ENCODE measurements around the gene PALS2. TPM values are rescaled to one million over a fixed set of nuclear protein-coding genes. Genes with fewer than 3 reads are reported as not detected.
A peak's percentile ranks its signal among the peaks of the same experiment; 100 is the strongest.

The PALS2 gene
- total RNA-seq, 1 donor from 2014 or later, result 18.9 TPM

- no peak for DNase-seq (ENCODE audit: extremely low spot score in 2 of 2)
- TF ChIP-seq POLR2AphosphoS5 (IDR thresholded peaks at IDR 0.05; ENCODE audit: insufficient read depth in 1 of 2, low read depth in 1 of 2) (no peak), POLR2A (IDR thresholded peaks at IDR 0.05) (no peak), CTCF (IDR thresholded peaks at IDR 0.05) (no peak)
- Histone ChIP-seq H3K9me3 (no peaks in the 10 kb centered on the region), H3K4me1 (no peaks in the 10 kb centered on the region), H3K27ac (no peak overlapping the region), H3K36me3 (no peaks in the 10 kb centered on the region), H3K27me3 (no peaks in the 10 kb centered on the region), H3K4me3 (no peak overlapping the region)
- intact Hi-C loops (cut with DNase I), result no loop called here
Measured at GRCh38 chr7:24566274-24566673, 7.0 kb upstream of the PALS2 start.

GRCh38 chr7:24570983-24571382 lies 2.3 kb upstream of the PALS2 start:
- H3K4me1 ChIP-seq, result peaks cover 20% of the 10 kb centered on the region
- no peak for DNase-seq (ENCODE audit: extremely low spot score in 2 of 2)
- no peak for TF ChIP-seq CTCF (IDR thresholded peaks at IDR 0.05)
- no peak for TF ChIP-seq POLR2A (IDR thresholded peaks at IDR 0.05)
- TF ChIP-seq POLR2AphosphoS5 (IDR thresholded peaks at IDR 0.05; ENCODE audit: insufficient read depth in 1 of 2, low read depth in 1 of 2), result no peak
- H3K27me3 ChIP-seq, result no peaks in the 10 kb centered on the region
- no peak overlapping the region for H3K27ac ChIP-seq
- H3K4me3 ChIP-seq, result no peak overlapping the region
- intact Hi-C loops (cut with DNase I), result no loop called here
- H3K9me3 ChIP-seq, result no peaks in the 10 kb centered on the region
- H3K36me3 ChIP-seq, result no peaks in the 10 kb centered on the region

- Histone ChIP-seq H3K4me3 (peak overlapping the region in 1 of 2 donors; percentile 88), H3K27ac (no peak overlapping the region), H3K9me3 (no peaks in the 10 kb centered on the region), H3K4me1 (peaks cover 20% of the 10 kb centered on the region), H3K27me3 (no peaks in the 10 kb centered on the region), H3K36me3 (no peaks in the 10 kb centered on the region)
- no peak for TF ChIP-seq POLR2A (IDR thresholded peaks at IDR 0.05)
- no peak for TF ChIP-seq POLR2AphosphoS5 (IDR thresholded peaks at IDR 0.05; ENCODE audit: insufficient read depth in 1 of 2, low read depth in 1 of 2)
- no peak for TF ChIP-seq CTCF (IDR thresholded peaks at IDR 0.05)
- intact Hi-C loops (cut with DNase I), result no loop called here
- DNase-seq (ENCODE audit: extremely low spot score in 2 of 2), result no peak
Measured at GRCh38 chr7:24572016-24572392, 1.2 kb upstream of the PALS2 start.

- Histone ChIP-seq H3K4me3 (peak overlapping the region; percentile 70 to 88), H3K4me1 (peaks cover 20% of the 10 kb centered on the region), H3K9me3 (no peaks in the 10 kb centered on the region), H3K36me3 (no peaks in the 10 kb centered on the region), H3K27me3 (no peaks in the 10 kb centered on the region), H3K27ac (peak overlapping the region; percentile 71)
- no peak for TF ChIP-seq CTCF (IDR thresholded peaks at IDR 0.05)
- no peak for TF ChIP-seq POLR2A (IDR thresholded peaks at IDR 0.05)
- TF ChIP-seq POLR2AphosphoS5 (IDR thresholded peaks at IDR 0.05; ENCODE audit: insufficient read depth in 1 of 2, low read depth in 1 of 2), result peak in 1 of 2 donors; percentile 24
- DNase-seq (ENCODE audit: extremely low spot score in 2 of 2), result peak in 1 of 2 donors; percentile 90
- intact Hi-C loops (cut with DNase I), result no loop called here
Measured at GRCh38 chr7:24572393-24572996, 757 bp upstream of the PALS2 start.

GRCh38 chr7:24573554-24574338 lies 494 bp downstream of the PALS2 start:
- TF ChIP-seq POLR2AphosphoS5 (IDR thresholded peaks at IDR 0.05; ENCODE audit: insufficient read depth in 1 of 2, low read depth in 1 of 2) (no peak), CTCF (IDR thresholded peaks at IDR 0.05) (no peak), POLR2A (IDR thresholded peaks at IDR 0.05) (no peak)
- peak overlapping the region; percentile 70 to 88 for H3K4me3 ChIP-seq
- no peaks in the 10 kb centered on the region for H3K9me3 ChIP-seq
- peak overlapping the region; percentile 71 for H3K27ac ChIP-seq
- peaks cover 20% of the 10 kb centered on the region for H3K4me1 ChIP-seq
- H3K27me3 ChIP-seq, result no peaks in the 10 kb centered on the region
- H3K36me3 ChIP-seq, result no peaks in the 10 kb centered on the region
- intact Hi-C loops (cut with DNase I), result no loop called here
- DNase-seq (ENCODE audit: extremely low spot score in 2 of 2), result no peak

All from vagina (tissue), 2 donors.